Neural cell (in vitro differentiated cells): Measurements from ENCODE around the gene EML6.

ENCODE experiments used
- EZH2 ChIP-seq: fragments of 200-600, 300-800 bp; shearing (Covaris generic), sonication (generic); IDR thresholded peaks from 2 replicates; pipeline ENCODE4 v1.6.1; 2014; ENCODE audit warnings: antibody characterized with exemption, low read length, borderline replicate concordance, mild to moderate bottlenecking; ENCODE audit not compliant: insufficient read depth, poor library complexity, severe bottlenecking
- TAF1 ChIP-seq: IDR thresholded peaks from 2 replicates; pipeline ENCODE4 v1.6.1; 2012; ENCODE audit warnings: low read depth
- TF ChIP-seq, protein P1 (sequence below): fragments of 450-650 bp; IDR thresholded peaks from 2 replicates; pipeline ENCODE4 v1.5.1; 2014; ENCODE audit warnings: antibody characterized with exemption, mild to moderate bottlenecking, moderate library complexity; ENCODE audit not compliant: poor library complexity, severe bottlenecking
- TF ChIP-seq, protein P2 (sequence below): IDR thresholded peaks from 2 replicates; pipeline ENCODE4 v1.6.1; 2012; ENCODE audit warnings: borderline replicate concordance

DNA sequence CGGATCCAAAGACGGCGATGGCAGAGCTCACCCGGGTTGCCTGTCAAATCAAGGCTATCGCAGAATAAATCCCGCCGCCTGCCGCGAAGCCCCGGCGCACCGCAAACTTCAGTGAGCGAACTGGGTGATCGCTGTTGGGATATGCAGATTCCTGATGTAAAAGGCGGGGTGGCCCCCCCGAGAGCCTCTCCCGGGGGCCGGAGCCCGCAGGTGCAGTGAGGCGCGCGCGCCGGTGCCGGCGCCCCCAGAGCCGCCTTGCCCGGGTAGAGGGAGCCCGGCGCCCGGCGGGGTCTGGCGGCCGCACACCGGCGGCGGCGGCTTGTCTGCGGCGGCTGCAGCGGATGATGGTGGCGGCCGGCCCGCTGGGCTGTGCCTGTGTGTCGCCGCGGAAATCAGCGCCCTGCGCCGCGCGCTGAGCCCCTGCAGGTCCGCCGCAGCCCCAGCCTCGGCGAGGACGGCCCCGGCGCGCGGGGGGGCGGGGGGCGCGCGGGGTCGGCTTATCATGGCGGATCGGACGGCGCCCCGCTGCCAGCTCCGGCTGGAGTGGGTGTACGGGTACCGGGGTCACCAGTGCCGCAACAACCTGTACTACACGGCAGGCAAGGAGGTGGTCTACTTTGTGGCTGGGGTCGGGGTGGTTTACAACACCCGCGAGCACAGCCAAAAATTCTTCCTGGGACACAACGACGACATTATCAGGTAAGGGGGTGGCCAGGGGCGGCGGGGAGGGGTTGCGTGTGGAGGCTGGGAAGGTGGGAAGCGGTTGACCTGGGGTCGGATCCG is 1.3 kb downstream of the EML6 start:
- TF ChIP-seq, protein P1, sequence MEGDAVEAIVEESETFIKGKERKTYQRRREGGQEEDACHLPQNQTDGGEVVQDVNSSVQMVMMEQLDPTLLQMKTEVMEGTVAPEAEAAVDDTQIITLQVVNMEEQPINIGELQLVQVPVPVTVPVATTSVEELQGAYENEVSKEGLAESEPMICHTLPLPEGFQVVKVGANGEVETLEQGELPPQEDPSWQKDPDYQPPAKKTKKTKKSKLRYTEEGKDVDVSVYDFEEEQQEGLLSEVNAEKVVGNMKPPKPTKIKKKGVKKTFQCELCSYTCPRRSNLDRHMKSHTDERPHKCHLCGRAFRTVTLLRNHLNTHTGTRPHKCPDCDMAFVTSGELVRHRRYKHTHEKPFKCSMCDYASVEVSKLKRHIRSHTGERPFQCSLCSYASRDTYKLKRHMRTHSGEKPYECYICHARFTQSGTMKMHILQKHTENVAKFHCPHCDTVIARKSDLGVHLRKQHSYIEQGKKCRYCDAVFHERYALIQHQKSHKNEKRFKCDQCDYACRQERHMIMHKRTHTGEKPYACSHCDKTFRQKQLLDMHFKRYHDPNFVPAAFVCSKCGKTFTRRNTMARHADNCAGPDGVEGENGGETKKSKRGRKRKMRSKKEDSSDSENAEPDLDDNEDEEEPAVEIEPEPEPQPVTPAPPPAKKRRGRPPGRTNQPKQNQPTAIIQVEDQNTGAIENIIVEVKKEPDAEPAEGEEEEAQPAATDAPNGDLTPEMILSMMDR: peak; percentile 24
- TF ChIP-seq TAF1 (no peak), EZH2 (no peak)
- TF ChIP-seq, protein P2, sequence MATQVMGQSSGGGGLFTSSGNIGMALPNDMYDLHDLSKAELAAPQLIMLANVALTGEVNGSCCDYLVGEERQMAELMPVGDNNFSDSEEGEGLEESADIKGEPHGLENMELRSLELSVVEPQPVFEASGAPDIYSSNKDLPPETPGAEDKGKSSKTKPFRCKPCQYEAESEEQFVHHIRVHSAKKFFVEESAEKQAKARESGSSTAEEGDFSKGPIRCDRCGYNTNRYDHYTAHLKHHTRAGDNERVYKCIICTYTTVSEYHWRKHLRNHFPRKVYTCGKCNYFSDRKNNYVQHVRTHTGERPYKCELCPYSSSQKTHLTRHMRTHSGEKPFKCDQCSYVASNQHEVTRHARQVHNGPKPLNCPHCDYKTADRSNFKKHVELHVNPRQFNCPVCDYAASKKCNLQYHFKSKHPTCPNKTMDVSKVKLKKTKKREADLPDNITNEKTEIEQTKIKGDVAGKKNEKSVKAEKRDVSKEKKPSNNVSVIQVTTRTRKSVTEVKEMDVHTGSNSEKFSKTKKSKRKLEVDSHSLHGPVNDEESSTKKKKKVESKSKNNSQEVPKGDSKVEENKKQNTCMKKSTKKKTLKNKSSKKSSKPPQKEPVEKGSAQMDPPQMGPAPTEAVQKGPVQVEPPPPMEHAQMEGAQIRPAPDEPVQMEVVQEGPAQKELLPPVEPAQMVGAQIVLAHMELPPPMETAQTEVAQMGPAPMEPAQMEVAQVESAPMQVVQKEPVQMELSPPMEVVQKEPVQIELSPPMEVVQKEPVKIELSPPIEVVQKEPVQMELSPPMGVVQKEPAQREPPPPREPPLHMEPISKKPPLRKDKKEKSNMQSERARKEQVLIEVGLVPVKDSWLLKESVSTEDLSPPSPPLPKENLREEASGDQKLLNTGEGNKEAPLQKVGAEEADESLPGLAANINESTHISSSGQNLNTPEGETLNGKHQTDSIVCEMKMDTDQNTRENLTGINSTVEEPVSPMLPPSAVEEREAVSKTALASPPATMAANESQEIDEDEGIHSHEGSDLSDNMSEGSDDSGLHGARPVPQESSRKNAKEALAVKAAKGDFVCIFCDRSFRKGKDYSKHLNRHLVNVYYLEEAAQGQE: no peak
